GM23248 (cell line): ENCODE results near the gene C16orf86.

Source experiments
- EZH2 ChIP-seq: fragments of 200-600 bp; sonication (generic); IDR thresholded peaks from 2 replicates; pipeline ENCODE4 v1.6.1; 2018; ENCODE audit warnings: antibody characterized with exemption, mild to moderate bottlenecking; ENCODE audit not compliant: insufficient read depth, poor library complexity, severe bottlenecking
- EZH2phosphoT487 ChIP-seq: fragments of 200-600 bp; sonication (generic); IDR thresholded peaks from 2 replicates; pipeline ENCODE4 v1.6.1; 2018; ENCODE audit warnings: antibody characterized with exemption, moderate library complexity, mild to moderate bottlenecking, low read depth; ENCODE audit not compliant: insufficient read depth

GRCh38 chr16:67628216-67628615, 38.4 kb upstream of the C16orf86 start:
- TF ChIP-seq EZH2 (no peak), EZH2phosphoT487 (no peak)
